Measurements from ENCODE around the gene IWS1.
A peak's percentile ranks its signal among the peaks of the same experiment; 100 is the strongest.

Gene IWS1

DNA sequence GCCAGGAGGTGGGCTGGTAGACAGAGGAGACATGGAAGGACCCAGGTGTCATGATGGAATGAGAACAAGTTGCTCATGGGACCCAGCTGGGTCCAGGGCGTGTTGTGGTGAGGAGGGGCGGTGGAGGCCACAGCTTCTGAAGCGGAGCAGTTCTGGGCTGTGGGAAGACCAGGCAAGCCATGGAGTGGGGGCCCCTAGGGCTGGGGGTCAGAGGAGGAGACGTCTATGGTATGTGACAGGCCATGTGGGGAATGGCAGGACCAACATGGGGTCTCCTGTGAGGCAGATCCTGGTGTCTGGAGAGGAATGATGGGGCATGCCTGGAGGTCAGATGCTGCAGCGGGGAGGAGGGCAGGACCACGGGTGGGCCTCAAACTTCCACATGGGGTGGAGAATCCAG, 26.0 kb upstream of the IWS1 start:
- Histone ChIP-seq H3K79me1 (ENCODE audit: low read depth, low read length) (no peaks in the 10 kb centered on the region), H3K14ac (ENCODE audit: low read length) (no peak overlapping the region), H2AK5ac (ENCODE audit: low read depth, low read length) (no peak overlapping the region), H2BK12ac (ENCODE audit: low read length) (no peak overlapping the region), H3K23ac (ENCODE audit: low read depth, low read length, poor library complexity) (peak overlapping the region; percentile 6), H3K36me3 (replicated peaks in 1 of 2; ENCODE audit: control insufficient read depth in 2 of 2, insufficient read depth in 2 of 2, low read length in 2 of 2) (no peaks in the 10 kb centered on the region), H3K4ac (ENCODE audit: low read length) (no peak overlapping the region), H3K4me1 (ENCODE audit: control insufficient read depth in 2 of 2, insufficient read depth in 1 of 2, low read depth in 1 of 2, low read length in 2 of 2) (no peaks in the 10 kb centered on the region), H3K4me2 (ENCODE audit: insufficient read depth, low read length, poor library complexity, severe bottlenecking) (no peak overlapping the region), H3K9me3 (replicated peaks in 1 of 2; ENCODE audit: control insufficient read depth in 2 of 2, insufficient read depth in 1 of 2, low read depth in 1 of 2, low read length in 2 of 2) (peaks cover 0 to 2% of the 10 kb centered on the region in 2 donors), H4K91ac (ENCODE audit: low read depth, low read length, poor library complexity) (no peak overlapping the region), H3K4me3 (ENCODE audit: low read length in 2 of 2) (no peak overlapping the region), H4K8ac (ENCODE audit: low read depth, low read length) (no peak overlapping the region), H3K18ac (ENCODE audit: low read length) (peak overlapping the region; percentile 6), H2AFZ (ENCODE audit: low read length) (no peak overlapping the region), H2BK120ac (ENCODE audit: low read depth, low read length) (no peak overlapping the region), H3K9ac (ENCODE audit: low read depth, low read length, poor library complexity) (no peak overlapping the region), H3K27me3 (ENCODE audit: control insufficient read depth in 3 of 3, insufficient read depth in 3 of 3, low read depth in 1 of 3, low read length in 3 of 3) (peaks cover 0 to 36% (median 0%) of the 10 kb centered on the region in 3 experiments), H2BK5ac (ENCODE audit: low read length) (no peak overlapping the region), H3K27ac (replicated peaks; ENCODE audit: low read length) (no peak overlapping the region), H2BK15ac (ENCODE audit: low read length) (no peak overlapping the region)
- no peak for DNase-seq (ENCODE audit: low spot score)
- WGBS, 2 donors (ENCODE audit: extremely low coverage in 2 of 2, insufficient read length in 2 of 2, insufficient replicate concordance in 1 of 2): no CpG with 5 or more reads among the region's 6 CpGs

DNA sequence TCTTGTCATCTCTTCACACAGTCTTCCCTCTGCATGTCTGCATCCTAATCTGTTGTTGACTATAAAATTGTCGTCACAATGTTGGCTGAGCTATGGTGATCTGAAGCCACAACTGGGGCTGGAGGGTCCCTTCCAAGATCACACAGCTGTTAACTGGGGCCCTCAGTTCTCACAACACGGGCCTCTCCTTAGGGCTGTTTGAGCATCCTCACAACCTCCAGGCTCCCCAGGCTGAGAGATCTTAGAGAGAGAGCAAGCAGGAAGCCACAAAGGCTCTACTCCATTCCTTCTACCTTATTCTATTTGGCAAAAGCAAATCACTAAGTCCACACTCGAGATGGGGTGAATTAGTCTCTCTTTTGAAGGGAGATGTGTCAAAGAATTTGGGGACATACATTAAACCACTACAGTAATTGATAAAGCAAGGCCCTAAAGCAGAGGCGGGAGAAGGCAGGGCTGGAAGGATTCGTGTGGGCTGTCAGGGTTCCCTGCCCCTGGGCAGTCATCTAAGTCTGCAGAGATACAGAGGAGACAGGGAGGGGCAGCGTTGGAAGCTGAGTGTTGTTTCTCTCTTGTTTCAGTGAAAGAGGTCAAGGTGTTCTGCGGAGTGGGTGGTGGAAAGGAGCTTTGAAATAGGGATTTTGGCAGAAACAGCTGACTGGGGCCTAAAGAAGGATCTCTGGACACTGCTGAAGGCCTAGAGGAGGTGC, 25.1 kb upstream of the IWS1 start:
- H3K14ac ChIP-seq (ENCODE audit: low read length): no peak overlapping the region
- H4K91ac ChIP-seq (ENCODE audit: low read depth, low read length, poor library complexity): no peak overlapping the region
- no peak overlapping the region for H3K18ac ChIP-seq (ENCODE audit: low read length)
- H2BK12ac ChIP-seq (ENCODE audit: low read length): no peak overlapping the region
- H3K27ac ChIP-seq (replicated peaks; ENCODE audit: low read length): no peak overlapping the region
- no peak overlapping the region for H2AK5ac ChIP-seq (ENCODE audit: low read depth, low read length)
- H2BK120ac ChIP-seq (ENCODE audit: low read depth, low read length): no peak overlapping the region
- H3K9ac ChIP-seq (ENCODE audit: low read depth, low read length, poor library complexity): no peak overlapping the region
- no peak overlapping the region for H3K4me3 ChIP-seq (ENCODE audit: low read length in 2 of 2)
- no peaks in the 10 kb centered on the region for H3K36me3 ChIP-seq (replicated peaks in 1 of 2; ENCODE audit: control insufficient read depth in 2 of 2, insufficient read depth in 2 of 2, low read length in 2 of 2)
- no peak overlapping the region for H2BK5ac ChIP-seq (ENCODE audit: low read length)
- no peak overlapping the region for H2AFZ ChIP-seq (ENCODE audit: low read length)
- peaks cover 0 to 40% (median 0%) of the 10 kb centered on the region in 3 experiments for H3K27me3 ChIP-seq (ENCODE audit: control insufficient read depth in 3 of 3, insufficient read depth in 3 of 3, low read depth in 1 of 3, low read length in 3 of 3)
- H3K4me1 ChIP-seq (ENCODE audit: control insufficient read depth in 2 of 2, insufficient read depth in 1 of 2, low read depth in 1 of 2, low read length in 2 of 2): no peaks in the 10 kb centered on the region
- no CpG with 5 or more reads among the region's 7 CpGs for WGBS, 2 donors (ENCODE audit: extremely low coverage in 2 of 2, insufficient read length in 2 of 2, insufficient replicate concordance in 1 of 2)
- no peak for DNase-seq (ENCODE audit: low spot score)
- H4K8ac ChIP-seq (ENCODE audit: low read depth, low read length): no peak overlapping the region
- H2BK15ac ChIP-seq (ENCODE audit: low read length): no peak overlapping the region
- H3K79me1 ChIP-seq (ENCODE audit: low read depth, low read length): no peaks in the 10 kb centered on the region
- H3K4me2 ChIP-seq (ENCODE audit: insufficient read depth, low read length, poor library complexity, severe bottlenecking): no peak overlapping the region
- no peak overlapping the region for H3K23ac ChIP-seq (ENCODE audit: low read depth, low read length, poor library complexity)
- no peak overlapping the region for H3K4ac ChIP-seq (ENCODE audit: low read length)
- H3K9me3 ChIP-seq (replicated peaks in 1 of 2; ENCODE audit: control insufficient read depth in 2 of 2, insufficient read depth in 1 of 2, low read depth in 1 of 2, low read length in 2 of 2): peaks cover 0 to 2% of the 10 kb centered on the region in 2 donors

DNA sequence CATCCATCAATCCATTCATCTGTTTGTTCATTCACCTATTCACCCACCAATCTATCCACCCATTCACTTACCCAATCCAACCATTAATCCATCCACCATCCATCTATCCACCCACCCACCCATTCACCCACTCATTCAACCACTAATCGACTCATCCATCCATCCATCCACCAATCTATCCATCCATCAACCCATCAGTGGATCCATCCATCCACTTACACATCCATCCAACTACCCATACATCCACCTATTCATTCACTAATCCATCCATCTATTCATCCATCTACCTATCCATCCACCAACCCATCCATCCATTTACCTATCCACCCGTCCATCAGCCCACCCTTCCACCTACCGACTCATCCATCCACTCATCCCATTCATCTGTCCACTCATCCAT, 20.5 kb upstream of the IWS1 start:
- H3K4ac ChIP-seq (ENCODE audit: low read length): no peak overlapping the region
- H3K9me3 ChIP-seq (replicated peaks in 1 of 2; ENCODE audit: control insufficient read depth in 2 of 2, insufficient read depth in 1 of 2, low read depth in 1 of 2, low read length in 2 of 2): peaks cover 0 to 2% of the 10 kb centered on the region in 2 donors
- WGBS, 2 donors (ENCODE audit: extremely low coverage in 2 of 2, insufficient read length in 2 of 2, insufficient replicate concordance in 1 of 2): 100% methylated on average over 1 of the region's 3 CpGs
- no peak overlapping the region for H3K23ac ChIP-seq (ENCODE audit: low read depth, low read length, poor library complexity)
- H3K4me3 ChIP-seq (ENCODE audit: low read length in 2 of 2): no peak overlapping the region
- H4K91ac ChIP-seq (ENCODE audit: low read depth, low read length, poor library complexity): no peak overlapping the region
- H3K27ac ChIP-seq (replicated peaks; ENCODE audit: low read length): no peak overlapping the region
- H3K4me2 ChIP-seq (ENCODE audit: insufficient read depth, low read length, poor library complexity, severe bottlenecking): no peak overlapping the region
- H3K9ac ChIP-seq (ENCODE audit: low read depth, low read length, poor library complexity): no peak overlapping the region
- H2AFZ ChIP-seq (ENCODE audit: low read length): no peak overlapping the region
- H3K18ac ChIP-seq (ENCODE audit: low read length): no peak overlapping the region
- no peak overlapping the region for H4K8ac ChIP-seq (ENCODE audit: low read depth, low read length)
- no peaks in the 10 kb centered on the region for H3K4me1 ChIP-seq (ENCODE audit: control insufficient read depth in 2 of 2, insufficient read depth in 1 of 2, low read depth in 1 of 2, low read length in 2 of 2)
- H3K27me3 ChIP-seq (ENCODE audit: control insufficient read depth in 3 of 3, insufficient read depth in 3 of 3, low read depth in 1 of 3, low read length in 3 of 3): peaks cover 0 to 36% (median 0%) of the 10 kb centered on the region in 3 experiments
- no peaks in the 10 kb centered on the region for H3K79me1 ChIP-seq (ENCODE audit: low read depth, low read length)
- DNase-seq (ENCODE audit: low spot score): no peak
- H3K36me3 ChIP-seq (replicated peaks in 1 of 2; ENCODE audit: control insufficient read depth in 2 of 2, insufficient read depth in 2 of 2, low read length in 2 of 2): no peaks in the 10 kb centered on the region
- no peak overlapping the region for H2BK120ac ChIP-seq (ENCODE audit: low read depth, low read length)
- no peak overlapping the region for H2BK15ac ChIP-seq (ENCODE audit: low read length)
- no peak overlapping the region for H2BK5ac ChIP-seq (ENCODE audit: low read length)
- no peak overlapping the region for H2AK5ac ChIP-seq (ENCODE audit: low read depth, low read length)
- H3K14ac ChIP-seq (ENCODE audit: low read length): no peak overlapping the region
- no peak overlapping the region for H2BK12ac ChIP-seq (ENCODE audit: low read length)

DNA sequence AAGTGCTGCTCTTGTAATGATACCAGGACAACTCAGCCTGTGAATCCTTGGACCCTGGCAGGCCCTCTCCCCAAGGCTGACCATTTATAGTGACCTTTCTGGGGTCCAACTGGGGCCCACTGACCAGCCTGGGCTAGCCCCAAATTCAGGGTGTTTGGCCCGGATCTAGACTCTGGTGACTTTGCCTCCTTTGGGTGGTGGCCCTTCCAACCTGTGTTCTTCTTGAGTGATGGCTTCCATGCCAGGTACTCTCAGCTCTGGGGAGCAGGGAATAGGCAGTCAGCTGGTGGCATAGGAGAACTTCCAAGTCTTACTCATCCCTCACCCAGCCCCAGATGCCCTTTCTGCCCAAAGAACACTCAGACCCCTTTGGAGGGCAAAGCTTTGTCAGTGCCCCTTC, 19.5 kb upstream of the IWS1 start:
- H4K8ac ChIP-seq (ENCODE audit: low read depth, low read length): no peak overlapping the region
- H2BK5ac ChIP-seq (ENCODE audit: low read length): no peak overlapping the region
- H3K4ac ChIP-seq (ENCODE audit: low read length): no peak overlapping the region
- no peak overlapping the region for H4K91ac ChIP-seq (ENCODE audit: low read depth, low read length, poor library complexity)
- H3K27ac ChIP-seq (replicated peaks; ENCODE audit: low read length): no peak overlapping the region
- no peak for DNase-seq (ENCODE audit: low spot score)
- H3K14ac ChIP-seq (ENCODE audit: low read length): no peak overlapping the region
- peaks cover 0 to 36% (median 0%) of the 10 kb centered on the region in 3 experiments for H3K27me3 ChIP-seq (ENCODE audit: control insufficient read depth in 3 of 3, insufficient read depth in 3 of 3, low read depth in 1 of 3, low read length in 3 of 3)
- no peak overlapping the region for H2BK12ac ChIP-seq (ENCODE audit: low read length)
- H3K4me1 ChIP-seq (ENCODE audit: control insufficient read depth in 2 of 2, insufficient read depth in 1 of 2, low read depth in 1 of 2, low read length in 2 of 2): no peaks in the 10 kb centered on the region
- no peak overlapping the region for H3K4me2 ChIP-seq (ENCODE audit: insufficient read depth, low read length, poor library complexity, severe bottlenecking)
- no peak overlapping the region for H3K4me3 ChIP-seq (ENCODE audit: low read length in 2 of 2)
- no peaks in the 10 kb centered on the region for H3K9me3 ChIP-seq (replicated peaks in 1 of 2; ENCODE audit: control insufficient read depth in 2 of 2, insufficient read depth in 1 of 2, low read depth in 1 of 2, low read length in 2 of 2)
- no peak overlapping the region for H2BK15ac ChIP-seq (ENCODE audit: low read length)
- no peaks in the 10 kb centered on the region for H3K79me1 ChIP-seq (ENCODE audit: low read depth, low read length)
- H3K23ac ChIP-seq (ENCODE audit: low read depth, low read length, poor library complexity): no peak overlapping the region
- no peaks in the 10 kb centered on the region for H3K36me3 ChIP-seq (replicated peaks in 1 of 2; ENCODE audit: control insufficient read depth in 2 of 2, insufficient read depth in 2 of 2, low read length in 2 of 2)
- no peak overlapping the region for H3K9ac ChIP-seq (ENCODE audit: low read depth, low read length, poor library complexity)
- no peak overlapping the region for H2BK120ac ChIP-seq (ENCODE audit: low read depth, low read length)
- H3K18ac ChIP-seq (ENCODE audit: low read length): no peak overlapping the region
- H2AFZ ChIP-seq (ENCODE audit: low read length): no peak overlapping the region
- no peak overlapping the region for H2AK5ac ChIP-seq (ENCODE audit: low read depth, low read length)
- no CpG with 5 or more reads among the region's 1 CpG for WGBS, 2 donors (ENCODE audit: extremely low coverage in 2 of 2, insufficient read length in 2 of 2, insufficient replicate concordance in 1 of 2)

Data from neuronal stem cell (in vitro differentiated cells).